ENCODE results near the gene CCL11. TPM values are rescaled to one million over a fixed set of nuclear protein-coding genes. Genes with fewer than 3 reads are reported as not detected.

Gene CCL11
- total RNA-seq, 1 donor from 2014 or later: not detected

DNA sequence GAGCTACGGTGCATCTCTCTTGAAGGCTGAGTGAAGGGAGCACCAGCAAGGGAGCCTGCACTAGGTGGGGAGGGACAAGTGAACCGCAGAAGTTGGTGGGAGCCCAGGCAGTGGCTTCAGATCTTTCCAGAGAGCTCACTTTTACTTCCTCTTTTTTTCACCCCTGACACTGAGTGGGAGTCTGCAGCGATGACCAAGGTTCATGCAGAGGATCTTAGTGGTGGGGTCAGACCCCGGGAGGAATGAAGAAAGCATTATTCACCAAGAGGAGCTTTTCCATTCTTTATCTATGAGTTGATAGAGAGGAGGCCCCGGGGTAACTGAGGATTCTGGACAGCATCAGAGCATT, 33.5 kb upstream of the CCL11 start:
- no peak for TF ChIP-seq CTCF (conservative IDR thresholded peaks at IDR 0.05; ENCODE audit: low read depth, low read length)
- H3K4me3 ChIP-seq (ENCODE audit: low read depth, low read length): no peak overlapping the region
- no peak for DNase-seq (ENCODE audit: low read depth)

DNA sequence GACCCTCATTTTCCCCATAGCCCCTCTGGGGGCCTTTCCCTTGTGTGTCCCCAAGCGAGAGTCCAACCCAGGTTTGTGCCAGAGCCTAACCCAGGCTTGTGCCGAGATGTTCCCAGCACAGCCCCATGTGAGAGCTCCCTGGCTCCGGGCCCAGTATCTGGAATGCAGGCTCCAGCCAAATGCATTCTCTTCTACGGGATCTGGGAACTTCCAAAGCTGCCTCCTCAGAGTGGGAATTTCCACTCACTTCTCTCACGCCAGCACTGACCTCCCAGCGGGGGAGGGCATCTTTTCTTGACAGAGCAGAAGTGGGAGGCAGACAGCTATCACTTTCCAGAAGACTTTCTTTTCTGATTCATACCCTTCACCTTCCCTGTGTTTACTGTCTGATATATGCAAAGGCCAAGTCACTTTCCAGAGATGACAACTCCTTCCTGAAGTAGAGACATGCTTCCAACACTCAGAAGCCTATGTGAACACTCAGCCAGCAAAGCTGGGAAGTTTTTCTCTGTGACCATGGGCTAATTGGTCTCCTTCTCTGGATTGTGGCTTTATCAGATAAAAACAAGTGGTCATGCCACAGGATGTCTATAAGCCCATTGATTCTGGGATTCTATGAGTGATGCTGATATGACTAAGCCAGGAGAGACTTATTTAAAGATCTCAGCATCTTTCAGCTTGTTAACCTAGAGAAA, 33.0 kb upstream of the CCL11 start:
- no peak overlapping the region for H3K4me3 ChIP-seq (ENCODE audit: low read depth, low read length)
- TF ChIP-seq CTCF (conservative IDR thresholded peaks at IDR 0.05; ENCODE audit: low read depth, low read length): no peak
- peak; percentile 92 for DNase-seq (ENCODE audit: low read depth)

GRCh38 chr17:34253139-34253525, 32.4 kb upstream of the CCL11 start:
- H3K4me3 ChIP-seq (ENCODE audit: low read depth, low read length): no peak overlapping the region
- DNase-seq (ENCODE audit: low read depth): no peak
- no peak for TF ChIP-seq CTCF (conservative IDR thresholded peaks at IDR 0.05; ENCODE audit: low read depth, low read length)

DNA sequence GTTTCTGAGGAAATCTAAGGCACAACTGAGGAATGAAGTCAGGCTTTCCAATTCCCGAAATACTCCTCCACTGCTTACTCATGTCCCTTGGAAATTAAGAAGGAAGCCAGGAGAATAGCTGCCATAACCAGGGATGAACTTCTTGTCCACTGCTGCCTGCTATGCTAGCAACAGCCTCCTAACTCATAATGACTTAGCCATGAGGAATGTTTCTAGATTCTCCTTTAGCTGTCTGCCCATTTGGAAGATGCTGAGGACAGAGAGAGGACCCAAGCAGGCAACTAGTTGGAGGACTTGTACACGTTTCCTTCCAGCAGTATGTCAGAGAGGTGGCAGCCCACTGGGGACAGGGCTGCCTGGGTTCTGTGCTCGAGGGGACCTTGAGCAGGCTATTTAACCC, 31.4 kb upstream of the CCL11 start:
- TF ChIP-seq CTCF (conservative IDR thresholded peaks at IDR 0.05; ENCODE audit: low read depth, low read length): no peak
- DNase-seq (ENCODE audit: low read depth): no peak
- H3K4me3 ChIP-seq (ENCODE audit: low read depth, low read length): no peak overlapping the region

DNA sequence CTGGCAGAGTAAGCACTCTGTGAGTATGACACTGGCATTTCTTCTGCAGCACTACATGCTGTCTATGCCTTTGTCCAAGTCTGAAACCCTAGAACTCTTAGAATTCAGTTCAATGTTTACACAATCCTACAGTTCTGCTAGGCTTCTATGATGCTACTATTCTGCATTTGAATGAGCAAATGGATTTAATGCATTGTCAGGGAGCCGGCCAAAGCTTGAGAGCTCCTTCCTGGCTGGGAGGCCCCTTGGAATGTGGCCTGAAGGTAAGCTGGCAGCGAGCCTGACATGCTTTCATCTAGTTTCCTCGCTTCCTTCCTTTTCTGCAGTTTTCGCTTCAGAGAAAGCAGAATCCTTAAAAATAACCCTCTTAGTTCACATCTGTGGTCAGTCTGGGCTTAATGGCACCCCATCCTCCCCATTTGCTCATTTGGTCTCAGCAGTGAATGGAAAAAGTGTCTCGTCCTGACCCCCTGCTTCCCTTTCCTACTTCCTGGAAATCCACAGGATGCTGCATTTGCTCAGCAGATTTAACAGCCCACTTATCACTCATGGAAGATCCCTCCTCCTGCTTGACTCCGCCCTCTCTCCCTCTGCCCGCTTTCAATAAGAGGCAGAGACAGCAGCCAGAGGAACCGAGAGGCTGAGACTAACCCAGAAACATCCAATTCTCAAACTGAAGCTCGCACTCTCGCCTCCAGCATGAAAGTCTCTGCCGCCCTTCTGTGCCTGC, 30.7 kb upstream of the CCL11 start, which contains the start of gene CCL2:
TSS of gene CCL2 (plus strand) at position 635 of the 730 bp plus-strand sequence. CDS start at position 700, 65 bp downstream.
- DNase-seq (ENCODE audit: low read depth): no peak
- TF ChIP-seq CTCF (conservative IDR thresholded peaks at IDR 0.05; ENCODE audit: low read depth, low read length): no peak
- peak within 1 kb of the TSS; percentile 46 for H3K4me3 ChIP-seq (ENCODE audit: low read depth, low read length)

GRCh38 chr17:34255381-34255732, 30.2 kb upstream of the CCL11 start:
- no peak for TF ChIP-seq CTCF (conservative IDR thresholded peaks at IDR 0.05; ENCODE audit: low read depth, low read length)
- H3K4me3 ChIP-seq (ENCODE audit: low read depth, low read length): peak overlapping the region; percentile 46
- no peak for DNase-seq (ENCODE audit: low read depth)

DNA sequence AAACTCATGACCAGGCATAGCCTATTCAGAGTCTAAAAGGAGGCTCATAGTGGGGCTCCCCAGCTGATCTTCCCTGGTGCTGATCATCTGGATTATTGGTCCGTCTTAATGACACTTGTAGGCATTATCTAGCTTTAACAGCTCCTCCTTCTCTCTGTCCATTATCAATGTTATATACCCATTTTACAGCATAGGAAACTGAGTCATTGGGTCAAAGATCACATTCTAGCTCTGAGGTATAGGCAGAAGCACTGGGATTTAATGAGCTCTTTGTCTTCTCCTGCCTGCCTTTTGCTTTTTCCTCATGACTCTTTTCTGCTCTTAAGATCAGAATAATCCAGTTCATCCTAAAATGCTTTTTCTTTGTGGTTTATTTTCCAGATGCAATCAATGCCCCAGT, 29.7 kb upstream of the CCL11 start:
- DNase-seq (ENCODE audit: low read depth): no peak
- peak overlapping the region; percentile 46 for H3K4me3 ChIP-seq (ENCODE audit: low read depth, low read length)
- no peak for TF ChIP-seq CTCF (conservative IDR thresholded peaks at IDR 0.05; ENCODE audit: low read depth, low read length)
